AG04449 (cell line): ENCODE results near the gene ATP7B.

Experiments used
- CTCF ChIA-PET: fragments of 350-600 bp; formaldehyde crosslinking; extraction: SDS; loops from one replicate; lab custom pipeline; 2021; ENCODE audit warnings: antibody characterized with exemption; lab: Yijun Ruan, JAX
- POLR2A ChIA-PET: fragments of 400-600, 350-600 bp; formaldehyde crosslinking; extraction: SDS; loops from one replicate; lab custom pipeline; 2020; ENCODE audit warnings: antibody characterized with exemption, inconsistent platforms; lab: Yijun Ruan, JAX
- DNase-seq: peaks from one replicate; pipeline ENCODE4 v3.0.0-alpha.2; 2010; ENCODE audit warnings: low read depth, low spot score
- H3K4me3 ChIP-seq: 2 replicates; pipeline ENCODE4 v1.5.1; 2011; ENCODE audit warnings: low read depth, mild to moderate bottlenecking, control low read depth, low read length
- TF ChIP-seq, protein P1 (sequence below): IDR thresholded peaks from one replicate; pipeline ENCODE4 v1.5.1; 2011; ENCODE audit warnings: mild to moderate bottlenecking, moderate library complexity, low read length, control low read depth, inconsistent platforms; ENCODE audit not compliant: insufficient read depth; ENCODE audit errors: missing control alignments

The ATP7B gene

GRCh38 chr13:52025475-52026245, 14.4 kb upstream of the ATP7B start:
- H3K4me3 ChIP-seq: no peak overlapping the region
- POLR2A ChIA-PET: no interaction called here
- no peak for DNase-seq
- TF ChIP-seq, protein P1, sequence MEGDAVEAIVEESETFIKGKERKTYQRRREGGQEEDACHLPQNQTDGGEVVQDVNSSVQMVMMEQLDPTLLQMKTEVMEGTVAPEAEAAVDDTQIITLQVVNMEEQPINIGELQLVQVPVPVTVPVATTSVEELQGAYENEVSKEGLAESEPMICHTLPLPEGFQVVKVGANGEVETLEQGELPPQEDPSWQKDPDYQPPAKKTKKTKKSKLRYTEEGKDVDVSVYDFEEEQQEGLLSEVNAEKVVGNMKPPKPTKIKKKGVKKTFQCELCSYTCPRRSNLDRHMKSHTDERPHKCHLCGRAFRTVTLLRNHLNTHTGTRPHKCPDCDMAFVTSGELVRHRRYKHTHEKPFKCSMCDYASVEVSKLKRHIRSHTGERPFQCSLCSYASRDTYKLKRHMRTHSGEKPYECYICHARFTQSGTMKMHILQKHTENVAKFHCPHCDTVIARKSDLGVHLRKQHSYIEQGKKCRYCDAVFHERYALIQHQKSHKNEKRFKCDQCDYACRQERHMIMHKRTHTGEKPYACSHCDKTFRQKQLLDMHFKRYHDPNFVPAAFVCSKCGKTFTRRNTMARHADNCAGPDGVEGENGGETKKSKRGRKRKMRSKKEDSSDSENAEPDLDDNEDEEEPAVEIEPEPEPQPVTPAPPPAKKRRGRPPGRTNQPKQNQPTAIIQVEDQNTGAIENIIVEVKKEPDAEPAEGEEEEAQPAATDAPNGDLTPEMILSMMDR: no peak
- CTCF ChIA-PET: no interaction called here

- TF ChIP-seq, protein P1: no peak
- ChIA-PET CTCF (no interaction called here), POLR2A (no interaction called here)
- no peak within 1 kb of the TSS for H3K4me3 ChIP-seq
- DNase-seq: no peak
Observed at GRCh38 chr13:52024481-52024880, 13.2 kb upstream of the ATP7B start, which contains the start of gene UTP14C. TSS of gene UTP14C (plus strand) at chr13:52024691. CDS start at chr13:52028805, 4,114 bp downstream.

DNA sequence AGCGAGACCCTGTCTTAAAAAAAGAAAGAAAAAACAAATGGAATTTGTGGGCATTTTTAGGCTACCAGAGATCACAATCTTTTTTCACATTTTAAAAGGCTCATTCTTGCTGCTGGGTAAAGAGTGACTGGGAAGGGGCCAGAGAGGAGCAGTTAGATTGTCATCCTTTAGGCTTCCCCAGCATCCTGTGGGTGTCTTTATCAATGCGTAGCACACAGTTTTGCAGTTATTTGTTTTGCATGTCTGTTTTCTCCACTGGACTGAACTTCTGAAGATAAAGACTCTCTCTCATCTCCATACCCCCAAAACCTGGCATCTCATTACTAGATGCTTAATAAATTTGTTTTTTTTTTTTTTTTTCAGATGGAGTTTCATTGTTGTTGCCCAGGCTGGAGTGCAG, 11.1 kb upstream of the ATP7B start:
- TF ChIP-seq, protein P1: no peak
- DNase-seq: no peak
- CTCF ChIA-PET: no interaction called here
- POLR2A ChIA-PET: no interaction called here
- H3K4me3 ChIP-seq: no peak overlapping the region

GRCh38 chr13:52020191-52020590, 8.9 kb upstream of the ATP7B start:
- POLR2A ChIA-PET: no interaction called here
- CTCF ChIA-PET: no interaction called here
- TF ChIP-seq, protein P1: no peak

DNA sequence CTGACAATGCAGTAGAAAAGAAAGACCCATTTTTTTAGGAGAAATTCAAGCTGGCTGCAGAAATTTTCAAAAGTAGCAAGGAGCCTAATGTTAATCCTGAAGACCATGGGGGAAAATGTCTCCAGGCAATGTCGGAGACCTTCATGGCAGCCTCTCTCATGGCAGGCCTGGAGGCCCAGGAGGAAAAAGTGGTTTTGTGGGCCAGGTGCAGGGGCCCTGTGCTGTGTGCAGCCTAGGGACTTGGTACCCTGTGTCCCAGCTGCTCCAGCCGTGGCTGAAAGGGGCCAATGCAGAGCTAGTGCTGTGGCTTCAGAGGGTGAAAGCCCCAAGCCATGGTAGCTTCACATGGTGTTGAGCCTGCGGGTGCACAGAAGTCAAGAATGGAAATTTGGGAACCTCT, 5.0 kb upstream of the ATP7B start:
- H3K4me3 ChIP-seq: no peak overlapping the region
- TF ChIP-seq, protein P1: no peak
- ChIA-PET CTCF (no interaction called here), POLR2A (no interaction called here)
- no peak for DNase-seq

More at GRCh38 chr13:52020191-52020590, 8.9 kb upstream of the ATP7B start:
- no peak for DNase-seq
- no peak overlapping the region for H3K4me3 ChIP-seq

- TF ChIP-seq, protein P1: no peak
- DNase-seq: no peak
- POLR2A ChIA-PET: no interaction called here
- CTCF ChIA-PET: interaction anchor here (1.0 to 4.1 kb wide), 5 partner anchors 11 to 189 kb away, joined by 4 to 30 read pairs (median 4); partner anchors contain the start of gene NEK5
- H3K4me3 ChIP-seq: peak overlapping the region; percentile 90
Observed at GRCh38 chr13:52012512-52012836, 1.2 kb upstream of the ATP7B start.
